ENCODE data around the gene FAM83F. TPM values are rescaled to one million over a fixed set of nuclear protein-coding genes. Genes with fewer than 3 reads are reported as not detected.

FAM83F gene
- total RNA-seq, 6 experiments from 2014 or later: not detected

DNA sequence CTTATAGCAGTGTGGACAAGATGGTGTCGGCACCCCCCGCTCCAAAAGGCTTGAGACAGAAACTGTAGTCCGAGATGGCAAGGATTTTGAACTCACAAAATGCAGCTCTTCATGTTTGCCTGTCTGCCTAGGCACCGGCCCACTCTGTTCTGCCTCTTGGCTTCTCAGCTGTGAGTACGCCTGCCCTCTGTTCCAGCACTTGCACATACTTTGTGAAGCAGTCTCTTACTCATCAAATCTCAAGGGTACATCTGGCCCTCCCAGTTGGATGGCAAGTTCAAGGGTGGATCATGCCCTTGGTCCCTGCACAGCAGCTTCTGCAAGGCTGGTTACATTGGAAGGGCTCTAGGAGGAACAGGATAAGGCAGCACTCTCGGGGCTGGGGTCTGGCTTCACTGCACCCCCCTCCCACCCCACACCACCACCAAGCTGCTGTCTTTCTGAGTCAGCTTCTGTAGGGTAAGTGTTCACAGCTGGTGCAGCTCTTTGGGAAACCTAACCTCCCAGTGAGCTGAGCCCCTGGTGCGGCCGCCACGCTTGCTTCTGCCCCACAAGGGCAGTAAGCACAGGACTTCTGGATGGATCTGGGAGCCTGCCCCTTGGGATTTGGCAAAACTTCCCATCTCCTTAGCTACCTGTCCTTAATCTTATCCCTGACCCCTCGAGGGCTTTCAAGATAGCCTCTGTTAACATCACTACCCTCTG is 37.2 kb downstream of the FAM83F start:
- Mint-ChIP-seq H3K4me3 (no peak overlapping the region), H3K27me3 (ENCODE audit: insufficient read depth) (peaks cover 13% of the 10 kb centered on the region), H3K36me3 (ENCODE audit: low read depth) (no peaks in the 10 kb centered on the region), H3K4me1 (ENCODE audit: low read depth) (no peaks in the 10 kb centered on the region), H3K9me3 (no peaks in the 10 kb centered on the region), H3K27ac (no peak overlapping the region)
- TF ChIP-seq, protein P1, sequence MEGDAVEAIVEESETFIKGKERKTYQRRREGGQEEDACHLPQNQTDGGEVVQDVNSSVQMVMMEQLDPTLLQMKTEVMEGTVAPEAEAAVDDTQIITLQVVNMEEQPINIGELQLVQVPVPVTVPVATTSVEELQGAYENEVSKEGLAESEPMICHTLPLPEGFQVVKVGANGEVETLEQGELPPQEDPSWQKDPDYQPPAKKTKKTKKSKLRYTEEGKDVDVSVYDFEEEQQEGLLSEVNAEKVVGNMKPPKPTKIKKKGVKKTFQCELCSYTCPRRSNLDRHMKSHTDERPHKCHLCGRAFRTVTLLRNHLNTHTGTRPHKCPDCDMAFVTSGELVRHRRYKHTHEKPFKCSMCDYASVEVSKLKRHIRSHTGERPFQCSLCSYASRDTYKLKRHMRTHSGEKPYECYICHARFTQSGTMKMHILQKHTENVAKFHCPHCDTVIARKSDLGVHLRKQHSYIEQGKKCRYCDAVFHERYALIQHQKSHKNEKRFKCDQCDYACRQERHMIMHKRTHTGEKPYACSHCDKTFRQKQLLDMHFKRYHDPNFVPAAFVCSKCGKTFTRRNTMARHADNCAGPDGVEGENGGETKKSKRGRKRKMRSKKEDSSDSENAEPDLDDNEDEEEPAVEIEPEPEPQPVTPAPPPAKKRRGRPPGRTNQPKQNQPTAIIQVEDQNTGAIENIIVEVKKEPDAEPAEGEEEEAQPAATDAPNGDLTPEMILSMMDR (IDR thresholded peaks at IDR 0.05): no peak
- DNase-seq: no peak

DNA sequence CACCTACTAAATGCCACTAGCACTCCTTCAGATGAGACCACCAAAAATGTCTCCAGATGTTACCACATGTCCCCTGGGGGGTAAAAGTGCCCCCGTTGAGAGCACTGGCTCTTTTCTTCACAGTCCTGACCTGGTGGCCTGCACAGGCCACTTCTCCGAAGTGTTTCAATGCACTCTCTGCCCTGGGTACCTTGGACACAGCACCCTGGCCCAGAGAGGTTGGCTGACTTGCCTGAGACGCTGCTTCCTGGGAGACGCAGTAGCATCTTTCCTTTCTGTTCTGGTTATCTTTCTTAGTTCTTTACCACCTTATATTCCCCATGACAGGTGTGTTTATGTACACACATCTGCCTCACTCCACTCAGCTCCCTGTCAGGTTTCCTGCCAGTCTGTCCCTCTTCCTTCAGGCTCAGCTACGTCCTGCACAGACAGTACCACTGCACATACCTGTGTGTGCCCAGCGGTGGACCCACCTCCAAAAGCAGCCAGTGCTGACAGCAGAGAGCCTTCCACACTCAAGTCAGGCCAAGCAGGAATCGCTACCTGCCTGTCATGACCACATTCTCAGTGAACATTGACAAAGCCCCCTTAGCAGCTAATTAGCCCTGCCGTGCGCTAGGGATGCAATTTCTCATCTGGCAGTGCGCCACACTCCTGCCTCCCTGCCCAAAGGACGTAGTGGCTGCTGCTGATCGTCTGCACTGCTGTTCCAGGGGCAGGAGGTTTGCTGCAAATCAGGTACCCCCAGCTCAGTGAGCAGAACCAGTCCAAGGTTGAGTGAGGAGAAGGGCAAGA is 39.0 kb downstream of the FAM83F start:
- H3K27ac Mint-ChIP-seq: no peak overlapping the region
- no peaks in the 10 kb centered on the region for H3K9me3 Mint-ChIP-seq
- no peak for DNase-seq
- H3K4me3 Mint-ChIP-seq: no peak overlapping the region
- no peaks in the 10 kb centered on the region for H3K36me3 Mint-ChIP-seq (ENCODE audit: low read depth)
- TF ChIP-seq, protein P1 (IDR thresholded peaks at IDR 0.05): no peak
- no peaks in the 10 kb centered on the region for H3K4me1 Mint-ChIP-seq (ENCODE audit: low read depth)
- H3K27me3 Mint-ChIP-seq (ENCODE audit: insufficient read depth): peaks cover 27% of the 10 kb centered on the region

DNA sequence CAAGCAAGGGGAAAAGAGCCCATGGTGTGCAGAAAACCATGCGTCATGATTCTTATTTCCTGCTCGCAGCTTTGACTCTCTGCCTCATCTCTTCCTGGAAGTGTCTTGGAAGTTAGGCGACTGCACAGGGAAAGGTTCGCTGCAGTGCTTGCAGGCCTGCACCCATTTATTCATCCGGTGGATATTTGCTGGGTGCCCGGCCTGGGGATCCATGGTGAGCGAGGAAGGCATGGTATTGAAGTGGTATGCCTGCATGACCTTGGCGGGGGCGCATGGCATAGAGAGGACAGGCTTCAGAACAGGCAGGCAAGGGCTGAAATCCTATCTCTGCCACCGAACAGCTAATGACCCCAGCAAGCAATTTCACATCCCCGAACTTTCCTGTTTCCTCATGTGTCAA is 40.6 kb downstream of the FAM83F start:
- DNase-seq: no peak
- Mint-ChIP-seq H3K27ac (no peak overlapping the region), H3K4me3 (no peak overlapping the region), H3K27me3 (ENCODE audit: insufficient read depth) (peaks cover 27% of the 10 kb centered on the region), H3K9me3 (no peaks in the 10 kb centered on the region), H3K4me1 (ENCODE audit: low read depth) (no peaks in the 10 kb centered on the region), H3K36me3 (ENCODE audit: low read depth) (no peaks in the 10 kb centered on the region)
- TF ChIP-seq, protein P1 (IDR thresholded peaks at IDR 0.05): no peak

DNA sequence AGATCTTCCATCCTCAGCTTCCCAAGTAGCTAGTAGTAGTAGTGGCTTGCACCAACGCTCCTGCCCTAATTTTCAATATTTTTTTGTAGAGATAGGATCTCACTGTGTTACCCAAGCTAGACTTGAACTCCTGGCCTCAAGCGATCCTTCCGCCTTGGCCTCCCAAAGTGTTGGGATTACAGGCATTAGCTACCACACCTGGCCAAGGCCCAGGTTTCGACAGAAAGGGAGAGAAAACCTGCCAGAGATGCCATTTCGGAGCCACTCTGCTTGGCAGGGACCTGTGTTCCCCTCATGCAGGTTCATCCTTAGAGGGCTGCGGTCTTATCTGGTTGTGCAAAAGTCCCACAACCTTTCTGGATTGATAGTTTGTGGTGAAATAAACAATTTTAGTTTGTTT is 41.4 kb downstream of the FAM83F start:
- no peak overlapping the region for H3K27ac Mint-ChIP-seq
- no peak for DNase-seq
- H3K4me3 Mint-ChIP-seq: no peak overlapping the region
- peaks cover 25% of the 10 kb centered on the region for H3K27me3 Mint-ChIP-seq (ENCODE audit: insufficient read depth)
- peaks cover 6% of the 10 kb centered on the region; the same call in 1 of the 2 replicates for H3K4me1 Mint-ChIP-seq (ENCODE audit: low read depth)
- no peaks in the 10 kb centered on the region for H3K36me3 Mint-ChIP-seq (ENCODE audit: low read depth)
- TF ChIP-seq, protein P1 (IDR thresholded peaks at IDR 0.05): no peak
- H3K9me3 Mint-ChIP-seq: no peaks in the 10 kb centered on the region

DNA sequence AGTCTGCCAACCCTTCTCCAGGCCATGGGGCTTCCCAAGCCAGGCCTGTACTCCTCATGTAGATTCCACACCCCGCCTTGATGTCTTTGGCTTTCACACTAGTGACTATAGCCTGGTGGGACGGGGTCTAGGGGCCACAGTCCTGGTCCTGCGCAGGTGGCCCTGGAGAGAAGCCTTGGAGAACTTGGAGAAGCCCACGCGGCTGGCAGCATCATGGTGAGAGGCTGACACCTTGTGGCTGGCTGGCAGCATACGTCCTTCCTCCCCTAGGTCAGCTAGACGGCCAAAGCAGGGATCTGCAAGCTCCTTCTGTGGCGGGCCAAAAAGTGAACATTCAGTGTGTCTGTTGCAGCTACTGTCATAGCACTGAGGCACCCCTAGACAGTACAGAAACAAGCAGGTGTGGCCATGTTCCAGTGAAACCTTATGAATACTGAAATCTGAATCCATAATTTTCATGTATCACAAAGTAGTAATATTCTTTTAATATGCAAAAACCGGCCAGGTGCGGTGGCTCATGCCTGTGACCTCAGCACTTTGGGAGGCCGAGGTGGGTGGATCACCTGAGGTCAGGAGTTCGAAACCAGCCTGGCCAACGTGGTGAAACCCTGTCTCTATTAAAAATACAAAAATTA is 42.0 kb downstream of the FAM83F start:
- H3K27me3 Mint-ChIP-seq (ENCODE audit: insufficient read depth): peaks cover 28% of the 10 kb centered on the region
- DNase-seq: peak; percentile 61
- TF ChIP-seq, protein P1 (IDR thresholded peaks at IDR 0.05): peak; percentile 84
- H3K4me3 Mint-ChIP-seq: no peak overlapping the region
- H3K27ac Mint-ChIP-seq: no peak overlapping the region
- H3K4me1 Mint-ChIP-seq (ENCODE audit: low read depth): peaks cover 9% of the 10 kb centered on the region; the same call in 1 of the 2 replicates
- H3K9me3 Mint-ChIP-seq: no peaks in the 10 kb centered on the region
- H3K36me3 Mint-ChIP-seq (ENCODE audit: low read depth): no peaks in the 10 kb centered on the region

Data from HFFc6 (cell line).